ENCODE measurements around the gene DYRK4.
"Not testable (repeated sequence)": the region's sequence is repeated elsewhere in the genome, so short reads cannot be mapped to it uniquely, and the experiment has no call there.

DYRK4 gene, protein sequence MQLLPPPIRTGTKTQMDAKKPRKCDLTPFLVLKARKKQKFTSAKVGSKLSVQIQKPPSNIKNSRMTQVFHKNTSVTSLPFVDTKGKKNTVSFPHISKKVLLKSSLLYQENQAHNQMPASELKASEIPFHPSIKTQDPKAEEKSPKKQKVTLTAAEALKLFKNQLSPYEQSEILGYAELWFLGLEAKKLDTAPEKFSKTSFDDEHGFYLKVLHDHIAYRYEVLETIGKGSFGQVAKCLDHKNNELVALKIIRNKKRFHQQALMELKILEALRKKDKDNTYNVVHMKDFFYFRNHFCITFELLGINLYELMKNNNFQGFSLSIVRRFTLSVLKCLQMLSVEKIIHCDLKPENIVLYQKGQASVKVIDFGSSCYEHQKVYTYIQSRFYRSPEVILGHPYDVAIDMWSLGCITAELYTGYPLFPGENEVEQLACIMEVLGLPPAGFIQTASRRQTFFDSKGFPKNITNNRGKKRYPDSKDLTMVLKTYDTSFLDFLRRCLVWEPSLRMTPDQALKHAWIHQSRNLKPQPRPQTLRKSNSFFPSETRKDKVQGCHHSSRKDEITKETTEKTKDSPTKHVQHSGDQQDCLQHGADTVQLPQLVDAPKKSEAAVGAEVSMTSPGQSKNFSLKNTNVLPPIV

DNA sequence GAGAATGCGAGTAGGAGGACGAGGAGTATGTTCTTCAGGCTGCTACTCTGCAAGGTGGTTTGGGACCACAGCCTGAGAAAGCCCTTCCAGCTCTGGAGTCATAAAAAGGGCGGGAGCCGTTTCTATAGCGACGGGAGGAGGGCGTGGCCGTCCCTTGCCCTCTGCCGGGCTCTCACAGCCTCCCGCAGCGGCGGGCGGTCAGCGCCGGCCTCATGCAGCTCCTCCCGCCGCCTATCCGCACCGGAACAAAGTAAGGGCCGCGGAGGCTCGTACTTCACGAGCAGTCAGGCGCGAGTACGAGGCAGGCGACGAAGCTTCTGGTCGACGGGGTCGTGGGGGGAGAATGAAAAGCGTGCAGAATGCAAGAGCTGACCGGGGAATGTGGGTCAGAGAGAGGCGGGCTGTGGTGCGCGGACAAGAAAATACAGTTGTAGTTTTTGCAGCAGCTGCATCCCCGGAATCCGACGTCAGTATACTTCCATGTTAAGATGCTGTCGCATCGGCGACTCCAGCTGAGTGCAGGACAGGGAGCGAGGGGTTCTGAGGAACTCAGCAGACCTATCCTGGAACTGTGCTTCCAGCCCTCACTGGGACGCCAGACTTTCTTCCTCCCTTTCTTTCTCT, at the start of gene DYRK4:
DYRK4 (plus strand) TSS at position 175 of the 624 bp plus-strand sequence; CDS start at position 213, 38 bp downstream.
- peak; percentile 80 for DNase-seq (ENCODE audit: low spot score)

DNA sequence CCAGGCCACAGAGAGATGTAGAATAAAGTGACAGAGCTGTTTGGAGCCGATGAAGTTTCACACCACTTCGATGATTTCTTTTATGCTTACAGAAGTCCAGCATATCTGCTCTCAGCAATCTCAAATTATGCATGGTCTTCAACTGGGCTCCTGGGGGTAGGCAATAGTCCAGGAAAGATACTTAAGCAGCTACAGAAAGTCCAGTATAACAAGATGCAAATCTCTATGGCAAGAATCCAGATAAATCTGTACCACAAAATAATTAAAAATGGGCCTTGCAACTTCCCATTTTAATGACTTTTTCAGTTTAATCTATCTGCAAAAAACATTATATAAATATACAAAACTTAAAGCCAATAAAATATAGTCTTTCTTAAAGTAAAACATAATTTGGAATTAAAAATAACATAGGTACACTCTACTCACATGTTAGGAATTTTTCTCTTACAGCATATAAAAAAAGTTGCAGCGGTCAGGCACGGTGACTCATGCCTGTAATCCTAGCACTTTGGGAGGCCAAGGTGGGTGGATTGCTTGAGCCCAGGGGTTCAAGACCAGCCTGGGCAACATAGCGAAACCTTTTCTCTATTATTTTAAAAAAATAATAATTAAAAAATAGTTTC, 43.8 kb upstream of the DYRK4 start:
- no peak for DNase-seq (ENCODE audit: low spot score)

DNA sequence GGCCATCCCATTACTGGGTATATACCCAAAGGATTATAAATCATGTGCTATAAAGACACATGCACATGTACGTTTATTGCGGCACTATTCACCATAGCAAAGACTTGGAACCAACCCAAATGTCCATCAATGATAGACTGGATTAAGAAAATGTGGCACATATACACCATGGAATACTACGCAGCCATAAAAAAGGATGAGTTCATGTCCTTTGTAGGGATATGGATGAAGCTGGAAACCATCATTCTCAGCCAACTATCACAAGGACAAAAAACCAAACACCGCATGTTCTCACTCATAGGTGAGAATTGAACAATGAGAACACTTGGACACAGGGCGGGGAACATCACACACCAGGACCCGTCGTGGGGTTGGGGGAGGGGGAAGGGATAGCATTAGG, 38.6 kb upstream of the DYRK4 start:
- DNase-seq (ENCODE audit: low spot score): not testable (repeated sequence)

DNA sequence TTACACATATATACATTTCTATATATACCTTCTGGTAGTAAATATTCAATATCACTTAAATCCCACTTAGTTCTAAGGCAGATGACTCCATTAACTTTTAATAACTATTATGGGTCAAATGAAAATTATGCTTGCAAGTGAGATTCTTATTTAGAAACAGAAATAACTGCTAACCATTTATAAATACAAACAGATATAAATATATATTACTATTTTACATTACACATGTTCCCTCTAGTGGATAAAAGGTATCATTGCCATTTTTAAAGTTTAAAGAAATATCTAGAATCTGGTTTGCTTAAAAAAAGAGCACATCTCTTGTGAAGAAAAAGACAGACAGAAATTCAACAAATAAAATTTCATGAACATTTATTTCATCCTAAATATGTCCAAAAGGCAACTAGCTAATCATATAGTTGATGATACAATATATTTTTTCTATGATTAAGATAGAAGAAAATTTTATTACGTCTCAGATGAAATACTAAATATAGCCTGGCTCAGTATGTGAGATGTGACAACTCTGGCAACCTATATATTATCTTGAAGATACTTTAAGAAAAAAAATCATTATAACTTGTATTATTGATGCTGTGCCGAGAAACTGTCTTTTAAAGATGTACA, 35.0 kb upstream of the DYRK4 start:
- DNase-seq (ENCODE audit: low spot score): no peak

DNA sequence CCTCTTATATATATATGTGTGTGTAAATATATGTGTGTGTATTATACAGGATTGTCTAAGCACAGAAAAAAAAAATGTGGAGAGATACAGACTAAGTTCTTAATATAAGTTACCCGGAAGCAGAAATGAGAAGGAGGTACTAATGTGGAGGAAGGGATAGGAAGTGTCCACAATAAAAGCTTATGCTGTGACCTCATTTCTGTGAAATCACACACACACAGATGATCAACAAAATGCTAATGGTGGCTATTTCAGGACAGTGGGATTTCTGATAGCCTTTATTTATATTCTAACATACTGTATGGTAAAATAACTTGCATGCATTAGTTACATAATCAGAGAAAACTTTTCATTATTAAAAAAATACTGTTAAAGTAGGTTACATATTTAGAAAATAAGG, 31.8 kb upstream of the DYRK4 start:
- no peak for DNase-seq (ENCODE audit: low spot score)

DNA sequence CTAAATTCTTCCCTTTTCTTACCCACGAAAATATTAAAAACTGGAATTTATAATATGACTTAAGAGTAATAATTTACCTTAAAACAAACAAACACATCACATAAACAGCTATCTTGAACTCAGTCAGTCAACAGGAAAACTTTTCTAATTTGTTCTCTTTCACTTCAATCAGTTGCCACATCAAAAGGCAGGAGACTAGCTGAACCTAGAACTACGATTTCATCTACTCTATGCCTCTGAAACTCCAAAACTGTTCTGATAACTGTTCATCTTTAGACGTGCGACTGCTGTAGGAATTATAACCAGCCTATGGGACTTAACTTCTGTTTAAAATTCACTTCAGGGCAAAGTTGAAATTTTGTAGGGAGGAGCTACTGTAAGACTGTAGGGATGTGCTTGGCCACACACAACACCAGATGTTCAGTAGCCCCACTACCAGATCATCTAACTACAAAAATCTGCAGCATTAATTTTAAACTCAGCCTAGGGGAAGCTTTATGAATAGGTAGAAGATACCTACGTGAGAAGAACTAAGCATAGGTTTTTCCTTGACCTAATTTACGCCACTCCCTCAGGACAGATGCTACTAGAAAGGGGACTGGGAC, 30.9 kb upstream of the DYRK4 start:
- DNase-seq (ENCODE audit: low spot score): no peak

DNA sequence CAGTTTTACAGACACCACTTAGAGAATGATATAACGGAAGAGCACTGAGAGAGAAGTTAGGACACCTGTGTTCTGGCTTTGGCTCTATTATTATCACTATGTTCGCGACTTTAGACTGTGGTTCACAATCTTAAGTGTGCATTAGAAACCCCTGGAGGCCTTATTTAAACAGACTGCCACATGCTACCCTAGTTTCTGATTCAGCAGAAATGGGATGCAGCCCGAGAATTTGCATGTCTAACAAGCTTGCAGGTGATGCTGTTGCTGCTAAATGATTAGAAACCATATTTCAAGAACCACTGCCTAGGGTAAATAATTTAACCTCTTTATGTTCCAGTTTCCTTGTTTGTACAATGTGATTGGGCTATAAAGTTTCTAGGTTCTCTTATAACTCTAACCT, 26.9 kb upstream of the DYRK4 start:
- DNase-seq (ENCODE audit: low spot score): no peak

DNA sequence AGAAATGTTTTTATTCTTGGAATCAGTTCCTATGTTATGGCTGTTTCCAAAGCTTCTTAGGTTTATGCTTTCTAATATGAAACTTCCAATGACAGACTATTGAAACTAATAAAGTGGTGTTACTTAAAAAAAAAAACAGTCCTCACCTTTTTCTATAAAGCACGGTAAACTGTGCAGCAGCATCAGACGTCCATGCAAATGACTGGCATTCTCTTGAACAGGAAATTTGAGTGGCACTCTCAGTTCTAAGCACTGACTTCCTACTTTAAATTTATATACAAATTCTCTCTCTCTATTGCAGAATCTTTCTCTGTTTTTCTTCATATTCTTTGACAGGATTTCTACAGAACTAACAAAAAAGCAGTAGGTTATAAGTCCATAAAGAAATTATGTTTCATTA, 26.1 kb upstream of the DYRK4 start:
- DNase-seq (ENCODE audit: low spot score): no peak

DNA sequence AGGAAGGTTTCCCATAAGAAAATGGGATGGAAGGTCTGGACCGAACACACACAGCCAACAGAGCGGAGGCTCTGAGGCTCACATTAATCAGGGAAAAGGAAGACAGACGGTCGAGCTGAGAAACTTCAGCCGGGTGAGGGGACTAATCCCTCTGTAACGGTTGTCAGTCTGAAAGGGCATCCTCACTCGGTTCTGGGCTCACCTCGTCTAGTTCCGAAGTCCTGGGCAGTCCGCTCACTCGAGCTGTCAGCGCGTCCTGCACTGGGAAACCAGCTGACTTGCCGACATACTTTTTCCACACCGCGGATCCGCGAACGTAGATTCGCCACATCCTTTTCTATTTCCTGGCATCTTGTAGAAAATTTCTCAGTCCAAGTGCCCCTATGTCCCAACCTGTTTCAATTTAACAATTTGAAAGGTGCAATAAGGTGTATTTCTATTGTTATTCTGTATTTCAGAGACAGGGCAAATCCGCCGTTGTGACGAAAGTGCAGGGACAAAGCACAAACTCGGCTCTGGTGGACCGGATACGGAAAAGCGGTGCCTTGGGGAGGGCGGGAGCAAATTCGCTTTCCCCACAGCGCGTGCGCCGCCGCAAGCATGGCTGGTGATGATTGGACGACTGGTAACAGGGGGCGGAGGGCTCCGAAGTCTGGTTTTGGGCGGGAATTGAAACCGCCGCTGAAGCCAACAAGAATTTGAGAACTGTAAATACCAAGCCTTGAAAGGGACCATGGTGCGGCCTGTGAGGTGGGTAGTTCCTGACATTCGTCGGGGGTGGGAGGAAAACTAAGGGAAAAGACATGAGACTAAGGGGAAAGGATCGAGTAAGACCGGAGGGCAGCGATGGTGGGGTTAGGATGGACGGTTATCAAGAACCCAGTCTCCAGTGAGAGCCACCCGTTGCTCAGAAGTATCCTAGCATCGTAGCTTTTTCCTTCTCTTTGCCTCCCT, 23.5 kb upstream of the DYRK4 start, which contains the start of gene RAD51AP1:
RAD51AP1 (plus strand) TSS at position 684 of the 954 bp plus-strand sequence; CDS start at position 734, 50 bp downstream.
- DNase-seq (ENCODE audit: low spot score): peak; percentile 95

DNA sequence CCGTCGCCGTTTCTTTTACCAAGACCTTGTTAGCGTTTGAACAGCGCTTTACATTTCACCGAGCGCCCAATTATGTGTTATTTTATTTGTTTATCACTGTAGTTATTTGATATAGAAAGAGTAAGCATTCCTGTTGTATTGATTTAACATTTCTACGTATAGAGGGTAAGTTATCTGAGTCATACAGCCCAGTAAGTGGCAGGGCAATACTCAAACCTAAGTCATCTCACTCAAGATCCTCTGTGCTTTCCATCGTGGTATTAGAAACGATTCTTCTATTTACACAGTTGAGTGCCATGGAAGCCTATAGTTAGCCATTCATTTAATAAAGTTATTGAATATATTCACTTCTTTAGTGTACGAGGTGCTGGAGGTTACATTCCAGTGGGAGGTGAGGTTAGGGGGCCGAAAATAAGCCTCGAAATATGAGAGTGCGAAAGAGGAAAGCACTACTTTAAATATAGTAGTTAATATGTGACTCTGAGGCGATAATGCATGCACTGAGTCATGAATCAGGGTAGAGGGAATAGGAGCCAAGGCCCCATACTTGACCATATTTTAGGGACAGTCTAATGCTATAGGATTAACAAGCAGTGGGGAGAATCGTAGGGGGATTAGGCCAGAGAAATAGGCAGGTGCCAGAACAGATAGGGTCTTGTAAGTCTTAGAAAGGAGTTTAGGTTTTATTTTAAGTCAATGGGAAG, 22.7 kb upstream of the DYRK4 start:
- no peak for DNase-seq (ENCODE audit: low spot score)

DNA sequence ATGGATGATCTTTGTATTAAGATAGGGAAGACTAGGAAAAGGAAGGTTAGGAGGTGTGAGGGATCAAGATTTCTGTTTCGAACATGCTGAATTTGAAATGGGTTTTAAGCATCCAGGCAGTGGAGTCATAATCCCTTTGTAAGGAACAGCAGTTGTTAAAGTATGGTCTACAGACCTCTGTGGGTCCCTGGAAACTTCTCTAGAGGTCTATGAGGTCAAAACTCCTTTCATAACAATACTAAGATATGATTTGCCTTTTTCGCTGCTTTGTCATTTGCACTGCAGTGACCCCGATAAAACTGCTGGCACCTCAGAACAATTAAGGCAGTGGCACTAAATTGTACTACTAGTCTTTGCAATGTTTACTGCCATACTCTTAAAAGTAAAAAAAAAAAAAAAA, 21.8 kb upstream of the DYRK4 start:
- no peak for DNase-seq (ENCODE audit: low spot score)

DNA sequence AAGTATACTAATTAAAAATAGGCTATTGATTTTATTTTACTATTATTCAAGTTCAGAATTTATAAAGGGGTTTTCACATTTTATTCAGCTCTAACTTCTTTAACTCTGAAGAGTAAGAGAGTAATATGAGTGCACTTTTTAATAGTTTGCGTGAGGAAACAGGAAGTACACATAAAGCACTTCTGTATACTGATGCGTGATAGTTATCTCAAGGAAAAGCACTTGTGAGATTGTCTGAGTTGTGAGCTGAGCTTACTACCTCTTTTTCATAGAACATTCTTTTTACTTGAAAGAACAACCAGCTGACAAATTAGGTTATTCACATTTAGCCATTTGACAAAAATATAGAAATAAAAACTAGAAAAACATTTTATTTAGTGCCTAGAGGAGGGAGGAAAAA, 21.4 kb upstream of the DYRK4 start:
- DNase-seq (ENCODE audit: low spot score): no peak

DNA sequence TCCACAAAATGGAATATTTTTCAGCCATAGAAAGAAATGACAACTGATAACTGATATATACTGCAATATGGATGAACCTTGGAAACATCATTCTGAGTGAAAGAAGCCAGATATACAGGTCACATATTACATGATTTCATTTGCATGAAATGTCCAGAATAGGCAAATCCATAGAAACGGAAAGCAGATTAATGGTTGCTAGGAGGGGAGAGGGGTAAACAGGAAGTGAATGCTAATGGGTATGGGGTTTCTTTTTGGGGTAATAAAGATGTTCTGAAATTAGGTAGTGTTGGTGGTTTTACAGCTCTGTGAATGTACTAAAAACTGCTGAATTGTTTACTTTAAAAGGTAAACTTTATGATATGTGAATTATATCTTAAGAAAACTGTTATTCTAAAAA, 16.8 kb upstream of the DYRK4 start:
- DNase-seq (ENCODE audit: low spot score): no peak

DNA sequence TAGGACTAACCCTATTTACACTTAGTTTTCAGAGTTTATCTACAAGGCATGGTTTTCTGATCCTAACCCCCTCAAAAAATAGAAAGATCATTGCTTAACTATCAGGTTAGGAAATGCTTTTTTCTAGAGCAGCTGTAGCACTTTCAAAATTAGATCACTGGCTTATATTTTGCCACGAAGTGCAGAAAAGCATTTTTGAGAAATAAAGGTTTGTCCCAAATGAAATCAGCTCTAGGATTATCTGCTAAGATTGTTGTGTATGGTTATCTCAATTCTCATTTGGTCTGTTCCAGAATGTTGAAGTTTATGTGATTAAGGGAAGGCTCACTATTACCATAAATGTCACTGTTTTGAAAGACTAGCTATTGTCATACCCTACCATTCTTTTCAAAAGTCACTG, 9.8 kb upstream of the DYRK4 start:
- DNase-seq (ENCODE audit: low spot score): no peak

DNA sequence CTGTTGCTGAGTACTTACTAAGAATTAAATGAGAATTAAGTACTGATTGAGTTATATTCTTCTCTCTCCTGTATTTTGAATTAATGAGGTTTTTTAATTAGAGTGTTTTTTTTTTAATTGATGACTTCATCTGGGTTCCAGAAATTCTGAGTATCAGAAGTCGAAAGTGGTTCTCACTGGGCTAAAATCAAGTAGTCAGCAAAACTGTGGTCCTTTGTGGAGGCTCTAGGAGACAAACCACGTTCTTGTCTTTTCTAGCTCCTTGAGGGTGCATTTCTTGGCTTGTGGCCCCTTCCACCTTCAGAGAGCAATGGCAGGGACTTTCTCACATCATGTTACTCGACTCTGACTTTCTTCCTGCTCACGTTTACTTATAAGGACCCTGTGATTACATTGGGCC, 8.1 kb upstream of the DYRK4 start:
- no peak for DNase-seq (ENCODE audit: low spot score)

DNA sequence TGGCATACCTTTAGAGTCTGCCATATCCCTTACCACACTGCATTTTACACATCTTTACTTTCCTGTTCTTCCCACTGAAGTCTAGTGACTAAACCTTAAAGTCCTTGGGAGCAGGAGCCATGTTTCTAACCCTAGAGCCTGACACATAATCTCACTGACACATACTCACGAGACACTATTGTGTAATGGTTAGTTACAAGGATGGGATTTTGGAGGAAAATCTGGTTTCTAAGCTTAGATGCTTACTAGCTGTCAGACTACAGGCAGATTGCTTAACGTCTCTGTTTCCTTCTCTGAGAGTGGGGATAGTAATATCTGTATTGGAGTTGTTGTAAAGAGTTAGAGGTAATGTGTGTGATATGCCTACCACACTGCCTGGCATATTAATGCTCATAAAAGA, 6.2 kb upstream of the DYRK4 start:
- no peak for DNase-seq (ENCODE audit: low spot score)

DNA sequence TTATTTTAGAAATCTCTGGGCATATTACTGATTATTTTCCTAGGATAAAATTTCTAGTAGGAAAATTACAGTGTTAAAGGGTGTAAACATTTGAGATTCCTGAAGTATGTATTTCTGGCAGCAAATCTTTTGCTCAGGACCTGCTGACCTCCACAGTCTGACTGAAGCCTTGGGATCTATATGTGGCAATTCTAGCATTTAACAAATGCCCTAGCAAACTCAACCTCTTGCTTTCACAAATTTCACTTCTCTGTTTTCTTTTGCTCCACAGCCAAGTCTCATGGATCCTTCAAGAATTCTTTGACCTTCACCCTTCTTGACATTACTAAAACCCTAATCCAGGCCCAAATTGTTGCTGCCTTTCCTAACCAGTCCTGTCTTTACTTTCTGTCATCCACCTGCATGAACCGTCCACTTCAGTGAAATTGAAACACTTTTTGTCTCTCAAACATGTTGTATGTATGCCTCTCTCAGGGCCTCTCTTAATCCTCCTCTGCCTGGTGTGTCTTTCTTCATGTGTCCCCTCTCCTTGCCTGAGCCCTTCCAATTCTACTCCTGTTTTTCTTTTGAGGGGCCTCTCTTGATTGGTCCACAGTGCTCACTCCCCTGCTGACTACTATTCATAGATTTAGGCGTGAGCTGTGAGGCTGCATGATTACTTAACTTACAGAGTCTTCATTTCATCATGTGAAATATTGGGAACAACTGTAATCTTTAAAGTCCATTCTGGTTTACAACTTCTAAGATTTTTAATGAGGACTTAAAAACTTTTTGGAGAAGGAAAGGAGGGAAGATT, 5.1 kb upstream of the DYRK4 start:
- no peak for DNase-seq (ENCODE audit: low spot score)

DNA sequence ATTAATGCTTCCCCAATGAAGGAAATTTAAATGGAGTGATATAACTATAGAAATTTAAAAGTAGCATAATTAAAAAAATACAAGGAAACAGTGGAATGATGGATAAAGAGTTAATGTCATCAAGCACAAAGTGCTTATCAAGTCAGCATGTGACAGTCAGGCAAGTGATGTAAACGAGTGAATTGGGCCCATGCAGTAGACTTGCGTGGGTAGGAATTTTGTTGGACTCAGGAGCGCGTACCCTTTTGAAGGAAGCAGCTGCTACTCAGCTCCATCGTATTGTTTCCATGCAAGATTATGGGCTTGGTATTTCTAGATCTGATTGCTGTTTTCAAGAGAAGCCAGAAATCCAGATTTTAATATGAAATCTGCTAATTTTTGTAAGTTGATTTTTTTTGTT, 4.4 kb upstream of the DYRK4 start:
- DNase-seq (ENCODE audit: low spot score): no peak

DNA sequence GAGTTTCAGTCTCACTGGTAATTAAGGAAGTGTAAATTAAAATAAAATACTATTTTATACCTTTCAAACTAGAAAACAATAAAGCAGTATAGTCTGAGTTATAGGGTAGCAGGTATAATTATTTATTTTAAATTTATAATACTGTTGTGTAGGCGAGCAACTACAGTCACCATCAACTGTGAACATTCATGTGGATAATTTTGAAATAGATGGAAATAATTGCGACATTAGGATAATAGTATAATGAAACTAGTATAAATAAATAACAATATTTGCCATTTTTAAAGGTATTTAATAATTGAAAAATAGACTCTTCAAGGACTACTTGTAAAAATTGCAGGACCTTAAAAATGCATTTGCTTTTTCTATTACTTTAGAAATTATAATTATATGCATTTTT, 3.8 kb upstream of the DYRK4 start:
- no peak for DNase-seq (ENCODE audit: low spot score)
